SK-N-SH (cell line): Measurements from ENCODE around the gene FKBP4. TPM values are rescaled to one million over a fixed set of nuclear protein-coding genes. Genes with fewer than 3 reads are reported as not detected.
A peak's percentile ranks its signal among the peaks of the same experiment; 100 is the strongest.

Source experiments
- CTCF ChIA-PET: fragments of 300-600, 350-600 bp; formaldehyde crosslinking; extraction: SDS; loops from one replicate; lab custom pipeline; 2021; lab: Yijun Ruan, JAX
- POLR2A ChIA-PET: fragments of 350-600 bp; sonication (Branson Sonifier 250); formaldehyde crosslinking; extraction: SDS; loops from one replicate; lab custom pipeline; 2020; ENCODE audit warnings: antibody characterized with exemption, inconsistent platforms; lab: Yijun Ruan, JAX
- DNase-seq: peaks from one replicate; pipeline ENCODE4 v3.0.0; 2012
- H2AFZ ChIP-seq: fragments of 200-600 bp; sonication (generic); 2 replicates; pipeline ENCODE4 v1.8.1; 2016; ENCODE audit warnings: antibody characterized with exemption, mild to moderate bottlenecking, low read depth
- H3F3A ChIP-seq: fragments of 200-600 bp; sonication (generic); replicated peaks from 2 replicates; pipeline ENCODE3; 2016; ENCODE audit warnings: antibody characterized with exemption, mild to moderate bottlenecking; ENCODE audit not compliant: insufficient read depth
- H3K27ac ChIP-seq, 2 experiments: fragments of 200-500 bp in 1 of 2; fragments of 200-600 bp in 1 of 2; sonication (Bioruptor generic) in 1 of 2; sonication (generic), shearing (Covaris generic) in 1 of 2; 2 replicates each; pipeline versions ENCODE4 v1.5.1 to v1.6.1; 2014 to 2016; ENCODE audit warnings: low read depth in 2 of 2, inconsistent platforms in 1 of 2, low read length in 1 of 2, mild to moderate bottlenecking in 1 of 2, mixed read lengths in 1 of 2
- H3K27me3 ChIP-seq: fragments of 200-600 bp; sonication (generic), shearing (Covaris generic); 2 replicates; pipeline ENCODE4 v1.6.1; 2016; ENCODE audit warnings: mixed run types; ENCODE audit not compliant: insufficient read depth
- H3K36me3 ChIP-seq, 2 experiments: fragments of 200-500 bp in 1 of 2; fragments of 200-600 bp in 1 of 2; sonication (Bioruptor generic) in 1 of 2; sonication (generic) in 1 of 2; replicated peaks in 1 of 2; 2 replicates each; pipeline versions ENCODE3 to v1.5.1; 2014 to 2016; ENCODE audit warnings: low read length in 1 of 2, mild to moderate bottlenecking in 1 of 2; ENCODE audit not compliant: insufficient read depth in 2 of 2, control insufficient read depth in 1 of 2
- H3K4me1 ChIP-seq, 2 experiments: fragments of 200-500 bp in 1 of 2; fragments of 200-600 bp in 1 of 2; sonication (Bioruptor generic) in 1 of 2; sonication (generic), shearing (Covaris generic) in 1 of 2; 2 replicates each; pipeline versions ENCODE4 v1.5.1 to v1.6.1; 2014 to 2016; ENCODE audit warnings: low read depth in 1 of 2, low read length in 1 of 2, mixed run types in 1 of 2; ENCODE audit not compliant: insufficient read depth in 2 of 2, control insufficient read depth in 1 of 2
- H3K4me2 ChIP-seq: fragments of 200-600 bp; sonication (generic), shearing (Covaris generic); 2 replicates; pipeline ENCODE4 v1.6.1; 2017; ENCODE audit warnings: mixed run types
- H3K4me3 ChIP-seq, 2 experiments: fragments of 200-500 bp in 1 of 2; fragments of 200-600 bp in 1 of 2; sonication (Bioruptor generic) in 1 of 2; sonication (generic), shearing (Covaris generic) in 1 of 2; 2 replicates each; pipeline versions ENCODE4 v1.5.1 to v1.8.1; 2014 to 2016; ENCODE audit warnings: low read depth in 2 of 2, inconsistent platforms in 1 of 2, low read length in 1 of 2, mild to moderate bottlenecking in 1 of 2, mixed read lengths in 1 of 2, moderate library complexity in 1 of 2
- H3K79me2 ChIP-seq: fragments of 200-600 bp; sonication (generic); 2 replicates; pipeline ENCODE4 v1.8.1; 2017; ENCODE audit warnings: mild to moderate bottlenecking; ENCODE audit not compliant: insufficient read depth
- H3K9ac ChIP-seq: fragments of 200-600 bp; sonication (generic); 2 replicates; pipeline ENCODE4 v1.6.1; 2017; ENCODE audit warnings: mixed run types
- H3K9me2 ChIP-seq: fragments of 200-600 bp; sonication (generic); 2 replicates; pipeline ENCODE4 v1.6.1; 2017; ENCODE audit warnings: mixed run types
- H3K9me3 ChIP-seq: fragments of 200-600 bp; sonication (generic); 2 replicates; pipeline ENCODE4 v1.6.1; 2017; ENCODE audit warnings: mixed run types, mild to moderate bottlenecking, moderate library complexity
- H4K20me1 ChIP-seq: fragments of 200-600 bp; sonication (generic); 2 replicates; pipeline ENCODE4 v1.6.1; 2017; ENCODE audit warnings: mild to moderate bottlenecking, mixed run types; ENCODE audit not compliant: insufficient read depth
- CHD2 ChIP-seq: fragments of 150-350 bp; IDR thresholded peaks from 2 replicates; pipeline ENCODE4 v1.6.1; 2018; ENCODE audit warnings: low read length; ENCODE audit not compliant: partially characterized antibody
- CTCF ChIP-seq: fragments of 200-600 bp; sonication (generic); IDR thresholded peaks from 2 replicates; pipeline ENCODE4 v1.6.1; 2017; ENCODE audit warnings: antibody characterized with exemption, mild to moderate bottlenecking, moderate library complexity
- ELF1 ChIP-seq: IDR thresholded peaks from 2 replicates; pipeline ENCODE4 v1.4.0; 2012
- EZH2phosphoT487 ChIP-seq: fragments of 200-600 bp; sonication (generic); IDR thresholded peaks from 2 replicates; pipeline ENCODE4 v1.6.1; 2017; ENCODE audit warnings: low read depth, mixed run types, mild to moderate bottlenecking, antibody characterized with exemption, moderate library complexity, borderline replicate concordance
- FOSL2 ChIP-seq: IDR thresholded peaks from 2 replicates; pipeline ENCODE4 v1.4.0; 2012; ENCODE audit warnings: low read depth, mild to moderate bottlenecking, moderate library complexity, borderline replicate concordance
- FOXM1 ChIP-seq: IDR thresholded peaks from 2 replicates; pipeline ENCODE4 v1.4.0; 2012; ENCODE audit warnings: low read depth, mild to moderate bottlenecking
- GABPA ChIP-seq: IDR thresholded peaks from 2 replicates; pipeline ENCODE4 v1.4.0; 2012; ENCODE audit warnings: low read depth, mild to moderate bottlenecking
- GATA2 ChIP-seq: sonication (generic); formaldehyde crosslinking; IDR thresholded peaks from 2 replicates; pipeline ENCODE4 v1.5.0; 2020; ENCODE audit warnings: mild to moderate bottlenecking, missing genetic modification reagents
- NFIC ChIP-seq: IDR thresholded peaks from 2 replicates; pipeline ENCODE4 v1.4.0; 2012; ENCODE audit warnings: borderline replicate concordance
- RAD21 ChIP-seq: IDR thresholded peaks from 2 replicates; pipeline ENCODE4 v1.6.1; 2012; ENCODE audit warnings: mild to moderate bottlenecking, low read length
- RCOR1 ChIP-seq: fragments of 150-350 bp; IDR thresholded peaks from 2 replicates; pipeline ENCODE4 v1.6.1; 2017; ENCODE audit warnings: antibody characterized with exemption, low read length
- RFX5 ChIP-seq: IDR thresholded peaks from 2 replicates; pipeline ENCODE4 v1.6.1; 2012; ENCODE audit warnings: mild to moderate bottlenecking, improper control_type of control experiment, low read length
- RXRA ChIP-seq: IDR thresholded peaks from 2 replicates; pipeline ENCODE4 v1.4.0; 2012; ENCODE audit warnings: low read depth, mild to moderate bottlenecking, borderline replicate concordance
- SIN3A ChIP-seq: IDR thresholded peaks from 2 replicates; pipeline ENCODE4 v1.6.1; 2012; ENCODE audit warnings: low read depth, mild to moderate bottlenecking, low read length, moderate library complexity, borderline replicate concordance
- SMC3 ChIP-seq: IDR thresholded peaks from 2 replicates; pipeline ENCODE4 v1.6.1; 2012; ENCODE audit warnings: low read depth, low read length, improper control_type of control experiment
- TEAD4 ChIP-seq: IDR thresholded peaks from 2 replicates; pipeline ENCODE4 v1.4.0; 2012; ENCODE audit warnings: mild to moderate bottlenecking, borderline replicate concordance; ENCODE audit not compliant: insufficient read depth
- WGBS: methylation state at CpG from one replicate; pipeline ENCODE4 v1.1.6; 2017; ENCODE audit warnings: low lambda C conversion rate; 5-methylcytosine and 5-hydroxymethylcytosine counted together
- polyA plus RNA-seq, 3 experiments: library from polyadenylated mRNA; depleted of rRNA; stranded (reverse); fragments of >200 nt; gene quantifications; 2 replicates each; pipeline ENCODE4 v1.2.3, GENCODE V29; 2012
- TF ChIP-seq, protein P1 (sequence below): IDR thresholded peaks from 2 replicates; pipeline ENCODE4 v1.6.1; 2012; ENCODE audit warnings: mild to moderate bottlenecking, low read depth, low read length, moderate library complexity

FKBP4 gene
- polyA plus RNA-seq, 1 of the 3 experiments (the other 2 are of a cell fraction), result 53.2 TPM

DNA sequence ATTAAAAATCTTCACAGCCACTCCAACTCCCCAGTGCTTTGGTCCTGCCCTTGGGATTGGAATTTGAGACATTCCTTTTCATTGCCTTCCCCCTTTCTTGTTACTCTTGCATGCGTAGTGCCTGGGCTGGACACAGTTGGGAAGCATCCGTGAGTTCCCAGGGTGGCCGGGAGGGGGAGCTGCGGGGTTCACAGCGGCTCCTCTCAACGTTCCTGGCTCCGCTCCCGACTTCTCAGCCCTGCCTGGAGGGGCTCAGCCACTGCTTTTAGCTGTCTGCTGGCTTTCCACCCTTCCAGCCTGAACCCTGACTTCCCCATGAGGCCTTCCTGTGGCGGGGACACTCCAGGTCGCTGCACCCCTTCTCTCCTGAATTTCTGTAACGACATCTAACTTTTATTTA is 58.9 kb downstream of the FKBP4 start:
- CTCF ChIA-PET, result interaction anchor here (0.6 to 3.8 kb wide), 38 partner anchors 8 to 1388 kb away, joined by 3 to 30 read pairs (median 4); no protein-coding TSS in a partner anchor

More for the DNA sequence above, 58.9 kb downstream of the FKBP4 start:
- Histone ChIP-seq H3K4me1 (no peaks in the 10 kb centered on the region), H2AFZ (no peak overlapping the region), H3K27ac (no peak overlapping the region), H3K36me3 (peaks cover 0 to 6% of the 10 kb centered on the region in 2 experiments), H3K79me2 (no peaks in the 10 kb centered on the region), H4K20me1 (no peaks in the 10 kb centered on the region), H3K9me2 (no peaks in the 10 kb centered on the region), H3K27me3 (no peaks in the 10 kb centered on the region), H3K9me3 (no peaks in the 10 kb centered on the region), H3K4me3 (no peak overlapping the region; a peak in 1 of 4 replicates), H3F3A (peaks cover 3% of the 10 kb centered on the region), H3K4me2 (no peak overlapping the region), H3K9ac (no peak overlapping the region)
- TF ChIP-seq TEAD4 (no peak), ELF1 (no peak), SIN3A (no peak), SMC3 (peak; percentile 69), CHD2 (no peak), RCOR1 (peak; percentile 16; the same call in 1 of the 2 replicates), NFIC (peak; percentile 44; the same call in 1 of the 2 replicates), GATA2 (CRISPR knock-in tag) (no peak), GABPA (no peak), RXRA (no peak), FOSL2 (no peak), FOXM1 (no peak), RFX5 (no peak), RAD21 (peak; percentile 64), EZH2phosphoT487 (no peak), CTCF (peak; percentile 89)
- TF ChIP-seq, protein P1, sequence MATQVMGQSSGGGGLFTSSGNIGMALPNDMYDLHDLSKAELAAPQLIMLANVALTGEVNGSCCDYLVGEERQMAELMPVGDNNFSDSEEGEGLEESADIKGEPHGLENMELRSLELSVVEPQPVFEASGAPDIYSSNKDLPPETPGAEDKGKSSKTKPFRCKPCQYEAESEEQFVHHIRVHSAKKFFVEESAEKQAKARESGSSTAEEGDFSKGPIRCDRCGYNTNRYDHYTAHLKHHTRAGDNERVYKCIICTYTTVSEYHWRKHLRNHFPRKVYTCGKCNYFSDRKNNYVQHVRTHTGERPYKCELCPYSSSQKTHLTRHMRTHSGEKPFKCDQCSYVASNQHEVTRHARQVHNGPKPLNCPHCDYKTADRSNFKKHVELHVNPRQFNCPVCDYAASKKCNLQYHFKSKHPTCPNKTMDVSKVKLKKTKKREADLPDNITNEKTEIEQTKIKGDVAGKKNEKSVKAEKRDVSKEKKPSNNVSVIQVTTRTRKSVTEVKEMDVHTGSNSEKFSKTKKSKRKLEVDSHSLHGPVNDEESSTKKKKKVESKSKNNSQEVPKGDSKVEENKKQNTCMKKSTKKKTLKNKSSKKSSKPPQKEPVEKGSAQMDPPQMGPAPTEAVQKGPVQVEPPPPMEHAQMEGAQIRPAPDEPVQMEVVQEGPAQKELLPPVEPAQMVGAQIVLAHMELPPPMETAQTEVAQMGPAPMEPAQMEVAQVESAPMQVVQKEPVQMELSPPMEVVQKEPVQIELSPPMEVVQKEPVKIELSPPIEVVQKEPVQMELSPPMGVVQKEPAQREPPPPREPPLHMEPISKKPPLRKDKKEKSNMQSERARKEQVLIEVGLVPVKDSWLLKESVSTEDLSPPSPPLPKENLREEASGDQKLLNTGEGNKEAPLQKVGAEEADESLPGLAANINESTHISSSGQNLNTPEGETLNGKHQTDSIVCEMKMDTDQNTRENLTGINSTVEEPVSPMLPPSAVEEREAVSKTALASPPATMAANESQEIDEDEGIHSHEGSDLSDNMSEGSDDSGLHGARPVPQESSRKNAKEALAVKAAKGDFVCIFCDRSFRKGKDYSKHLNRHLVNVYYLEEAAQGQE, result no peak
- WGBS, result 24% methylated on average over 9 of the region's 11 CpGs
- POLR2A ChIA-PET, result interaction anchor here (1.3 kb wide), 1 partner anchor 8 kb away, joined by 3 read pairs; no protein-coding TSS in a partner anchor
- peak; percentile 93 for DNase-seq

Other genes with a start within 250 kb of the FKBP4 start
- gene ITFG2, start 17.7 kb downstream of the FKBP4 start, polyA plus RNA-seq (2012; rRNA removed), result 27.2 and 30.1 TPM in 2 replicates
- not detected in 2 replicates for gene NRIP2, start 40.1 kb downstream of the FKBP4 start, polyA plus RNA-seq (2012; rRNA removed)
- not detected in 2 replicates for gene TEX52, start 62.1 kb downstream of the FKBP4 start, polyA plus RNA-seq (2012; rRNA removed)
- 17.0 and 29.9 TPM in 2 replicates for gene FOXM1, start 82.2 kb downstream of the FKBP4 start, polyA plus RNA-seq (2012; rRNA removed)
- 28.9 and 39.5 TPM in 2 replicates for gene RHNO1, start 82.3 kb downstream of the FKBP4 start, polyA plus RNA-seq (2012; rRNA removed)
- gene TULP3, start 95.9 kb downstream of the FKBP4 start, polyA plus RNA-seq (2012; rRNA removed), result 22.6 and 24.0 TPM in 2 replicates
- gene TEAD4, start 164.4 kb downstream of the FKBP4 start, polyA plus RNA-seq (2012; rRNA removed), result 21.1 and 27.1 TPM in 2 replicates